ENCODE data around the gene EFCAB6. TPM values are rescaled to one million over a fixed set of nuclear protein-coding genes. Genes with fewer than 3 reads are reported as not detected.

EFCAB6 gene
- total RNA-seq, 2 experiments from 2014 or later: 0.13 TPM; not detected in 1

DNA sequence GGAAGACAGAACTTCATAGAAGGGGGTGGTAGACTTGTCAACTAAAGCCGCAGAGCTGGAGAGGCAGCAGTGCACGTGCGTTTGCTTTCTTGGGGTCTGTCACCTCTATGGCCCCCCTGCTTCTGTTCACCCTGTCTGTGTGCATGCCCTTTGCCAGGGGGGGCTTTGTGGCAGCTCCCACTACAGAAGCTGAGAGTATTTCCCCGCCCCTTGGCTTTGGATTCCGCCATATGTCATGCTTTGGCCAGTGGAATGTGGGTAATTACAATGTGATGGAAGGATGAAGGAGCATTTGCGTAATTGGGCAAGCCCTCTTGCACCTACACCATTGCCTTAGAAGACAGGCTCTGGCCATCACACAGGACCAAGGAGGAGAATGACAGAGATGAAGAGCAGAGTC, 247.2 kb downstream of the EFCAB6 start:
- Histone ChIP-seq H3K27ac (ENCODE audit: low read depth, low read length, poor library complexity, severe bottlenecking) (no peak overlapping the region), H3K79me2 (ENCODE audit: insufficient read depth, low read depth, low read length) (no peaks in the 10 kb centered on the region), H3K4me2 (ENCODE audit: low read length) (no peak overlapping the region), H3K36me3 (ENCODE audit: insufficient read depth, low read length) (no peaks in the 10 kb centered on the region), H3K9me3 (ENCODE audit: low read length) (no peaks in the 10 kb centered on the region), H3K9me2 (ENCODE audit: insufficient read depth, low read length) (no peaks in the 10 kb centered on the region), H3K4me3 (ENCODE audit: low read depth, low read length, poor library complexity, severe bottlenecking) (no peak overlapping the region), H2AFZ (ENCODE audit: low read length) (no peak overlapping the region), H3K4me1 (ENCODE audit: insufficient read depth, low read length, poor library complexity, severe bottlenecking) (no peaks in the 10 kb centered on the region), H4K20me1 (ENCODE audit: insufficient read depth, low read length) (no peaks in the 10 kb centered on the region)
- intact Hi-C loops (cut with micrococcal nuclease; ENCODE audit: unreplicated experiment): no loop called here
- no TSS peak for BruUV-seq (replicated peaks)
- ChIA-PET CTCF (ENCODE audit: unreplicated experiment) (no interaction called here), POLR2A (no interaction called here)
- TF ChIP-seq, protein P1, sequence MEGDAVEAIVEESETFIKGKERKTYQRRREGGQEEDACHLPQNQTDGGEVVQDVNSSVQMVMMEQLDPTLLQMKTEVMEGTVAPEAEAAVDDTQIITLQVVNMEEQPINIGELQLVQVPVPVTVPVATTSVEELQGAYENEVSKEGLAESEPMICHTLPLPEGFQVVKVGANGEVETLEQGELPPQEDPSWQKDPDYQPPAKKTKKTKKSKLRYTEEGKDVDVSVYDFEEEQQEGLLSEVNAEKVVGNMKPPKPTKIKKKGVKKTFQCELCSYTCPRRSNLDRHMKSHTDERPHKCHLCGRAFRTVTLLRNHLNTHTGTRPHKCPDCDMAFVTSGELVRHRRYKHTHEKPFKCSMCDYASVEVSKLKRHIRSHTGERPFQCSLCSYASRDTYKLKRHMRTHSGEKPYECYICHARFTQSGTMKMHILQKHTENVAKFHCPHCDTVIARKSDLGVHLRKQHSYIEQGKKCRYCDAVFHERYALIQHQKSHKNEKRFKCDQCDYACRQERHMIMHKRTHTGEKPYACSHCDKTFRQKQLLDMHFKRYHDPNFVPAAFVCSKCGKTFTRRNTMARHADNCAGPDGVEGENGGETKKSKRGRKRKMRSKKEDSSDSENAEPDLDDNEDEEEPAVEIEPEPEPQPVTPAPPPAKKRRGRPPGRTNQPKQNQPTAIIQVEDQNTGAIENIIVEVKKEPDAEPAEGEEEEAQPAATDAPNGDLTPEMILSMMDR (conservative IDR thresholded peaks at IDR 0.05; ENCODE audit: low read length): no peak
- TF ChIP-seq EZH2phosphoT487 (IDR thresholded peaks at IDR 0.05; ENCODE audit: borderline replicate concordance, low read depth, low read length): no peak
- DNase-seq (ENCODE audit: low spot score): no peak

DNA sequence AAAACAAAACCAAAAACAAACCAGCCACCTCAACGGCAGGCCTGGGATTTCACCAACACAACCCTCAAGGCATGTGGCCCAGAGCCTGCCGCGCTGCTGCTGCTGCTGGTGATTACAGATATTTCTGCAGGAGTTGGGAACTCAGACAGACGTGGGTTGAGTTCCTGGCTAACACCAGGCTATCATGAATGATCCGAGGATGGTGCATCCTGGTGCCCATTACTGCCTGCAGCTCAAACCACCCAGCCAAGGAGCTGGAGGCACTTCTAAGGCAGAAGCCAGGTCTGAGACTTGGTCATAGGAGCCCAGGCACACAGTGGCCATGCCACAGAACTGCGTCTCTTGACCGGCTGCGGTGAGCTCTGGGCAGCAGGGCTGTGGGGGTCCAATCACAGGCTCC, 248.5 kb downstream of the EFCAB6 start:
- POLR2A ChIA-PET: no interaction called here

DNA sequence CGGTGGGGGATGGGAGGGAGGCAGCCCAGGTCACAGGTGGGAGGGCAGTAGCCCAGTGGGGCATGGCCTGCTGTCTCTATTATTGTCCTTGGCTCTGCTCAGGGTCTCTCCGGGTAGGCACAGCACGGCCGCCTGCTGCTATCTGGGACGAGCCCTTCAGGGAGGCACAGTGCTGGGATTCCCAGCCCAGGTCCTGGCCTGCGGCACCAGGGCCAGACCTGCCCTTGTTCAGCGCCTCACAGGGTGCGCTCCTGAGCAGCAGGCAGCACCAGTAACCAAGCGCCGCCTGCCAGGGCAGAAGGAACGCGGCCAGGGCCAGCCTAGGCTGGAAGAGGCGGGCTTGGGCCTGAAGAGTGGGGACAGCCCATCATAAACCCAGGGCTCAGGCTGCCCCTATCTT, 249.3 kb downstream of the EFCAB6 start:
- Histone ChIP-seq H4K20me1 (ENCODE audit: insufficient read depth, low read length) (no peaks in the 10 kb centered on the region), H3K79me2 (ENCODE audit: insufficient read depth, low read depth, low read length) (no peaks in the 10 kb centered on the region), H3K36me3 (ENCODE audit: insufficient read depth, low read length) (no peaks in the 10 kb centered on the region), H3K9me3 (ENCODE audit: low read length) (no peaks in the 10 kb centered on the region), H3K4me2 (ENCODE audit: low read length) (no peak overlapping the region), H3K4me1 (ENCODE audit: insufficient read depth, low read length, poor library complexity, severe bottlenecking) (no peaks in the 10 kb centered on the region), H3K9me2 (ENCODE audit: insufficient read depth, low read length) (no peaks in the 10 kb centered on the region), H2AFZ (ENCODE audit: low read length) (no peak overlapping the region), H3K4me3 (ENCODE audit: low read depth, low read length, poor library complexity, severe bottlenecking) (no peak overlapping the region), H3K27ac (ENCODE audit: low read depth, low read length, poor library complexity, severe bottlenecking) (no peak overlapping the region)
- CTCF ChIA-PET (ENCODE audit: unreplicated experiment): no interaction called here
- no TSS peak for BruUV-seq (replicated peaks)
- POLR2A ChIA-PET: no interaction called here
- no peak for TF ChIP-seq EZH2phosphoT487 (IDR thresholded peaks at IDR 0.05; ENCODE audit: borderline replicate concordance, low read depth, low read length)
- TF ChIP-seq, protein P1 (conservative IDR thresholded peaks at IDR 0.05; ENCODE audit: low read length): no peak
- no peak for DNase-seq (ENCODE audit: low spot score)
- intact Hi-C loops (cut with micrococcal nuclease; ENCODE audit: unreplicated experiment): no loop called here

More for the DNA sequence above, 248.5 kb downstream of the EFCAB6 start:
- Histone ChIP-seq H3K9me3 (ENCODE audit: low read length) (no peaks in the 10 kb centered on the region), H3K4me3 (ENCODE audit: low read depth, low read length, poor library complexity, severe bottlenecking) (no peak overlapping the region), H3K9me2 (ENCODE audit: insufficient read depth, low read length) (no peaks in the 10 kb centered on the region), H3K4me2 (ENCODE audit: low read length) (no peak overlapping the region), H3K4me1 (ENCODE audit: insufficient read depth, low read length, poor library complexity, severe bottlenecking) (no peaks in the 10 kb centered on the region), H2AFZ (ENCODE audit: low read length) (no peak overlapping the region), H3K27ac (ENCODE audit: low read depth, low read length, poor library complexity, severe bottlenecking) (no peak overlapping the region), H3K79me2 (ENCODE audit: insufficient read depth, low read depth, low read length) (no peaks in the 10 kb centered on the region), H3K36me3 (ENCODE audit: insufficient read depth, low read length) (no peaks in the 10 kb centered on the region), H4K20me1 (ENCODE audit: insufficient read depth, low read length) (no peaks in the 10 kb centered on the region)
- intact Hi-C loops (cut with micrococcal nuclease; ENCODE audit: unreplicated experiment): no loop called here
- DNase-seq (ENCODE audit: low spot score): no peak
- CTCF ChIA-PET (ENCODE audit: unreplicated experiment): no interaction called here
- no TSS peak for BruUV-seq (replicated peaks)
- TF ChIP-seq, protein P1 (conservative IDR thresholded peaks at IDR 0.05; ENCODE audit: low read length): no peak
- no peak for TF ChIP-seq EZH2phosphoT487 (IDR thresholded peaks at IDR 0.05; ENCODE audit: borderline replicate concordance, low read depth, low read length)
